Body of pancreas (tissue), 4 donors: Measurements from ENCODE around the gene KCTD6. TPM values are rescaled to one million over a fixed set of nuclear protein-coding genes. Genes with fewer than 3 reads are reported as not detected.

Experiments
- ATAC-seq: fragments of 150-250 bp; one replicate; pipeline ENCODE4 v1.9.1; 2016
- DNase-seq, 4 donors: peaks; one replicate each; pipeline ENCODE4 v3.0.0-alpha.2; 2019
- H3K27ac ChIP-seq, 4 donors: fragments of 200-600 bp; sonication (generic); 1 replicate in 3 of 4; 2 replicates in 1 of 4; pipeline versions ENCODE4 v1.5.1 to v1.6.1; 2016 to 2019; ENCODE audit warnings: mild to moderate bottlenecking in 1 of 4, mixed read lengths in 1 of 4, moderate library complexity in 1 of 4
- H3K27me3 ChIP-seq, 2 donors: fragments of 200-600 bp; sonication (generic); one replicate each; pipeline ENCODE4 v1.6.0; 2016; ENCODE audit warnings: mild to moderate bottlenecking in 1 of 2
- H3K36me3 ChIP-seq, 2 donors: fragments of 200-600 bp; sonication (generic); replicated peaks in 1 of 2; 2 replicates each; pipeline ENCODE4 v1.5.1; 2016; ENCODE audit warnings: low read depth in 2 of 2; ENCODE audit not compliant: insufficient read depth in 1 of 2
- H3K4me1 ChIP-seq: fragments of 200-600 bp; sonication (generic); one replicate; pipeline ENCODE4 v1.6.0; 2016
- H3K4me3 ChIP-seq, 2 donors: fragments of 200-600 bp; sonication (generic); 1 replicate in 1 of 2; 2 replicates in 1 of 2; pipeline ENCODE4 v1.5.1; 2016 to 2019
- H3K9me3 ChIP-seq, 3 donors: fragments of 200-600 bp; sonication (generic); 1 replicate in 2 of 3; 2 replicates in 1 of 3; pipeline ENCODE4 v1.5.1; 2016
- CTCF ChIP-seq, 7 experiments: fragments of 450-650 bp in 4 of 7; fragments of 200-600 bp in 3 of 7; sonication (generic) in 3 of 7; IDR thresholded peaks; one replicate each; pipeline ENCODE4 v1.5.1; 2016 to 2019; ENCODE audit warnings: antibody characterized with exemption in 7 of 7
- POLR2A ChIP-seq, 3 donors: fragments of 450-650 bp; IDR thresholded peaks; one replicate each; pipeline ENCODE4 v1.6.1; 2016; ENCODE audit warnings: antibody characterized with exemption in 3 of 3, mild to moderate bottlenecking in 2 of 3
- WGBS, 2 donors: methylation state at CpG; one replicate each; pipeline ENCODE4 v1.1.5; 2017; 5-methylcytosine and 5-hydroxymethylcytosine counted together
- intact Hi-C: fragments of 100-400 bp; cut with DNase I; formaldehyde crosslinking; loops from one replicate; pipeline ENCODE4 v1.15.1; 2023
- total RNA-seq, 2 donors: library from RNA; depleted of rRNA; stranded (reverse); fragments of >200 nt; gene quantifications; one replicate each; pipeline ENCODE4 v1.1.0, GENCODE V29; 2016

The KCTD6 gene
- total RNA-seq, 2 donors from 2014 or later = 1.3 to 13.0 TPM

- no peaks in the 10 kb centered on the region for H3K27me3 ChIP-seq
- 64 to 83% methylated on average over 6 of the region's 6 CpGs for WGBS, 2 donors
- H3K4me3 ChIP-seq = no peak overlapping the region
- no peak overlapping the region for H3K27ac ChIP-seq
- no peaks in the 10 kb centered on the region for H3K36me3 ChIP-seq
- H3K4me1 ChIP-seq = peaks cover 12% of the 10 kb centered on the region
- DNase-seq (no peak), ATAC-seq (no peak)
- intact Hi-C loops = no loop called here
- TF ChIP-seq POLR2A (IDR thresholded peaks at IDR 0.05) (no peak), CTCF (IDR thresholded peaks at IDR 0.05) (no peak)
- no peaks in the 10 kb centered on the region for H3K9me3 ChIP-seq
Observed at GRCh38 chr3:58485801-58486435, 6.0 kb upstream of the KCTD6 start.

- WGBS, 2 donors = 32 to 40% methylated on average over 16 to 18 of the region's 18 CpGs
- Histone ChIP-seq H3K27me3 (no peaks in the 10 kb centered on the region), H3K4me1 (peaks cover 18% of the 10 kb centered on the region), H3K36me3 (no peaks in the 10 kb centered on the region), H3K27ac (no peak overlapping the region), H3K9me3 (no peaks in the 10 kb centered on the region), H3K4me3 (no peak overlapping the region)
- intact Hi-C loops = no loop called here
- DNase-seq (peak; percentile 34 to 52 (median 44)), ATAC-seq (no peak)
- TF ChIP-seq POLR2A (IDR thresholded peaks at IDR 0.05) (no peak), CTCF (IDR thresholded peaks at IDR 0.05) (no peak)
Observed at GRCh38 chr3:58487140-58487886, 4.6 kb upstream of the KCTD6 start.

GRCh38 chr3:58488967-58489366 is 2.9 kb upstream of the KCTD6 start:
- no peaks in the 10 kb centered on the region for H3K36me3 ChIP-seq
- peaks cover 33% of the 10 kb centered on the region for H3K4me1 ChIP-seq
- no peak overlapping the region for H3K4me3 ChIP-seq
- no peak for TF ChIP-seq POLR2A (IDR thresholded peaks at IDR 0.05)
- no peaks in the 10 kb centered on the region for H3K27me3 ChIP-seq
- 31 to 47% methylated on average over 2 of the region's 2 CpGs for WGBS, 2 donors
- no peaks in the 10 kb centered on the region for H3K9me3 ChIP-seq
- DNase-seq (no peak), ATAC-seq (no peak)
- H3K27ac ChIP-seq = no peak overlapping the region
- intact Hi-C loops = no loop called here

- WGBS, 2 donors = 76 to 78% methylated on average over 14 to 18 of the region's 19 CpGs
- TF ChIP-seq CTCF (IDR thresholded peaks at IDR 0.05) (no peak), POLR2A (IDR thresholded peaks at IDR 0.05) (no peak)
- peak; percentile 0 for ATAC-seq
- peak in 2 of 4 donors; percentile 25 to 34 for DNase-seq
- peak overlapping the region in 1 of 2 donors; percentile 27 for H3K4me3 ChIP-seq
- H3K9me3 ChIP-seq = no peaks in the 10 kb centered on the region
- no peaks in the 10 kb centered on the region for H3K36me3 ChIP-seq
- intact Hi-C loops = no loop called here
- H3K27ac ChIP-seq = peak overlapping the region in 3 of 4 donors; percentile 52 to 80 (median 52)
- no peaks in the 10 kb centered on the region for H3K27me3 ChIP-seq
- peaks cover 37% of the 10 kb centered on the region for H3K4me1 ChIP-seq
Observed at GRCh38 chr3:58490860-58491501, 915 bp upstream of the KCTD6 start.

- H3K9me3 ChIP-seq = no peaks in the 10 kb centered on the region
- intact Hi-C loops = no loop called here
- peak overlapping the region; percentile 23 to 73 for H3K4me3 ChIP-seq
- peaks cover 28% of the 10 kb centered on the region for H3K4me1 ChIP-seq
- TF ChIP-seq CTCF (IDR thresholded peaks at IDR 0.05) (no peak), POLR2A (IDR thresholded peaks at IDR 0.05) (peak in 1 of 3 donors; percentile 17)
- H3K27me3 ChIP-seq = no peaks in the 10 kb centered on the region
- no peaks in the 10 kb centered on the region for H3K36me3 ChIP-seq
- 0% methylated on average over 6 to 15 of the region's 15 CpGs for WGBS, 2 donors
- peak overlapping the region; percentile 48 to 78 (median 73) for H3K27ac ChIP-seq
- ATAC-seq (no peak), DNase-seq (peak in 2 of 4 donors; percentile 22 to 24)
Observed at GRCh38 chr3:58492494-58492905, 604 bp downstream of the KCTD6 start.
